Choroid plexus epithelial cell (primary cell): ENCODE results near the gene MARVELD3.

Source experiments
- DNase-seq: peaks from one replicate; pipeline ENCODE4 v3.0.0-alpha.2; 2010; ENCODE audit warnings: low read depth
- H3K4me3 ChIP-seq: 2 replicates; pipeline ENCODE4 v1.5.1; 2011; ENCODE audit warnings: low read depth, mild to moderate bottlenecking, control low read depth, low read length, moderate library complexity
- CTCF ChIP-seq: conservative IDR thresholded peaks from 2 replicates; pipeline ENCODE4 v1.5.1; 2011; ENCODE audit warnings: low read depth, mild to moderate bottlenecking, control low read depth, inconsistent platforms, low read length, moderate library complexity

Gene MARVELD3

GRCh38 chr16:71637398-71637797 is 11.4 kb downstream of the MARVELD3 start:
- peak; percentile 7 for TF ChIP-seq CTCF
- DNase-seq, result peak; percentile 99
- no peak overlapping the region for H3K4me3 ChIP-seq

- DNase-seq, result peak; percentile 87
- H3K4me3 ChIP-seq, result no peak overlapping the region
- peak; percentile 86 for TF ChIP-seq CTCF
Measured at GRCh38 chr16:71645450-71645849, 19.5 kb downstream of the MARVELD3 start.

- TF ChIP-seq CTCF, result no peak
- H3K4me3 ChIP-seq, result no peak overlapping the region
- no peak for DNase-seq
Measured at GRCh38 chr16:71647391-71647790, 21.4 kb downstream of the MARVELD3 start.

- no peak for DNase-seq
- no peak for TF ChIP-seq CTCF
Measured at GRCh38 chr16:71648162-71648561, 22.2 kb downstream of the MARVELD3 start.

GRCh38 chr16:71648921-71649320 is 22.9 kb downstream of the MARVELD3 start:
- peak; percentile 37 for DNase-seq
- TF ChIP-seq CTCF, result peak; percentile 67
- H3K4me3 ChIP-seq, result no peak overlapping the region

More at GRCh38 chr16:71648162-71648561, 22.2 kb downstream of the MARVELD3 start:
- no peak overlapping the region for H3K4me3 ChIP-seq

GRCh38 chr16:71649704-71650103 is 23.7 kb downstream of the MARVELD3 start:
- no peak overlapping the region for H3K4me3 ChIP-seq
- no peak for TF ChIP-seq CTCF
- DNase-seq, result no peak

GRCh38 chr16:71658771-71659170 is 32.8 kb downstream of the MARVELD3 start:
- no peak for TF ChIP-seq CTCF
- no peak overlapping the region for H3K4me3 ChIP-seq
- peak; percentile 15 for DNase-seq
